ENCODE results near the gene MYBPC3.

GRCh38 chr11:47375020-47375419, 22.5 kb upstream of the MYBPC3 start:
- TF ChIP-seq SPI1 (IDR thresholded peaks at IDR 0.05; ENCODE audit: low read depth, low read length) (no peak), TAF1 (IDR thresholded peaks at IDR 0.05; ENCODE audit: low read depth, low read length) (no peak), POLR2A (IDR thresholded peaks at IDR 0.05; ENCODE audit: low read depth, low read length) (no peak), POLR2AphosphoS5 (IDR thresholded peaks at IDR 0.05; ENCODE audit: low read depth, low read length) (no peak)
